ENCODE results near the gene PPP2R5C. TPM values are rescaled to one million over a fixed set of nuclear protein-coding genes. Genes with fewer than 3 reads are reported as not detected.

The PPP2R5C gene
- total and polyA plus RNA-seq, 2 of the 4 experiments (the other 2 are of a cell fraction) = 65.9 to 78.7 TPM

DNA sequence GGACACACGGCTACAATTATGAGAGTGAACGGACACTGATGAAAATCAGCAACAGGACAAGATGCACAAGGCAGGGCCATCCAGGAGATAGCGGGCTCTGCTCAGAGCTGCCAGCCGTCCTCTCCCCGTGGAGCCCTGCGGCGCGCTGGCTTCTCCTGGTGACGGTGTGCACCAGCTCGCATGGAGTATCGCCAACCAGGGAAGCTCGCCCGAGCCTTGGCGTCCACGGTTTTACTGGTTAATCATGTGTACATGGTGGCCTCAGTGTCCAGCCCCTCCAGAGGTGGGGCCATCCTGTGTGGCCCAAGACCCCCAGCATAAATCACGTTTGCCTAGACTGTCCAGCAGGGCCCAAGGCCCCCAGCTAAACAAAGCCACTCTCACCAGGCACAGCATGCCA is 171.7 kb downstream of the PPP2R5C start:
- no peak for ATAC-seq (ENCODE audit: low read depth)
- no peak overlapping the region for H3K14ac ChIP-seq (replicated peaks; ENCODE audit: low read depth, low read length)

More for the DNA sequence above, 171.7 kb downstream of the PPP2R5C start:
- DNase-seq = no peak
- Histone ChIP-seq H3K27ac (ENCODE audit: insufficient read depth, low read length) (no peak overlapping the region), H2AFZ (replicated peaks; ENCODE audit: low read length, poor library complexity) (no peak overlapping the region), H4K20me1 (ENCODE audit: insufficient read depth, low read length) (peaks cover 3% of the 10 kb centered on the region; the same call in 1 of the 2 replicates), H3K4me1 (ENCODE audit: control insufficient read depth, insufficient read depth, low read length) (peaks cover 4% of the 10 kb centered on the region), H2AK9ac (replicated peaks; ENCODE audit: low read depth, low read length, poor library complexity) (no peak overlapping the region), H2AK5ac (ENCODE audit: low read depth, low read length) (no peak overlapping the region), H3K27me3 (ENCODE audit: control insufficient read depth, insufficient read depth, low read length) (no peaks in the 10 kb centered on the region; the same call in 1 of the 2 replicates), H3K4ac (ENCODE audit: low read depth, low read length) (no peak overlapping the region), H2BK5ac (ENCODE audit: low read depth, low read length, poor library complexity, severe bottlenecking) (no peak overlapping the region), H3K18ac (ENCODE audit: low read depth, low read length) (no peak overlapping the region), H2BK15ac (ENCODE audit: low read depth, low read length) (no peak overlapping the region), H4K8ac (ENCODE audit: low read depth in 2 of 2, low read length in 2 of 2) (no peak overlapping the region; a peak in 2 of 4 replicates), H2BK120ac (ENCODE audit: low read depth, low read length) (no peak overlapping the region), H3K79me1 (ENCODE audit: low read depth in 1 of 2, low read length in 2 of 2) (peaks cover 6 to 7% of the 10 kb centered on the region in 2 experiments), H3K56ac (ENCODE audit: extremely low read depth, insufficient read depth, low read length) (no peak overlapping the region), H3K9me1 (ENCODE audit: insufficient read depth, low read length) (peaks cover 7% of the 10 kb centered on the region), H3K4me3 (ENCODE audit: insufficient read depth, low read depth, low read length) (no peak overlapping the region), H4K5ac (ENCODE audit: low read depth, low read length) (no peak overlapping the region), H3K4me2 (ENCODE audit: low read depth, low read length) (no peak overlapping the region), H3K23ac (ENCODE audit: low read depth, low read length) (no peak overlapping the region), H3K9ac (ENCODE audit: low read depth, low read length) (no peak overlapping the region), H3K36me3 (ENCODE audit: control insufficient read depth, insufficient read depth, low read length) (peaks cover 3% of the 10 kb centered on the region; the same call in 1 of the 2 replicates), H4K91ac (ENCODE audit: insufficient read depth, low read depth, low read length) (no peak overlapping the region), H2BK20ac (ENCODE audit: low read depth, low read length) (no peak overlapping the region), H3K9me3 (ENCODE audit: control insufficient read depth, insufficient read depth, low read length) (no peaks in the 10 kb centered on the region)
- intact Hi-C loops (cut with micrococcal nuclease) (no loop called here), in situ Hi-C loops (cut with MboI; ENCODE audit: low sequenced_read_pairs) (no loop called here), dilution Hi-C loops (cut with HindIII; ENCODE audit: low sequenced_read_pairs, unreplicated experiment) (no loop called here)
- ChIA-PET CTCF (interaction anchor here (0.8 kb wide), 1 partner anchor 234 kb away, joined by 3 read pairs; no protein-coding TSS in a partner anchor), POLR2A (ENCODE audit: unreplicated experiment) (no interaction called here)
- TF ChIP-seq, protein P1, sequence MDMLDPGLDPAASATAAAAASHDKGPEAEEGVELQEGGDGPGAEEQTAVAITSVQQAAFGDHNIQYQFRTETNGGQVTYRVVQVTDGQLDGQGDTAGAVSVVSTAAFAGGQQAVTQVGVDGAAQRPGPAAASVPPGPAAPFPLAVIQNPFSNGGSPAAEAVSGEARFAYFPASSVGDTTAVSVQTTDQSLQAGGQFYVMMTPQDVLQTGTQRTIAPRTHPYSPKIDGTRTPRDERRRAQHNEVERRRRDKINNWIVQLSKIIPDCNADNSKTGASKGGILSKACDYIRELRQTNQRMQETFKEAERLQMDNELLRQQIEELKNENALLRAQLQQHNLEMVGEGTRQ (IDR thresholded peaks at IDR 0.05; ENCODE audit: low read depth, low read length) = no peak
- TF ChIP-seq, protein P2, sequence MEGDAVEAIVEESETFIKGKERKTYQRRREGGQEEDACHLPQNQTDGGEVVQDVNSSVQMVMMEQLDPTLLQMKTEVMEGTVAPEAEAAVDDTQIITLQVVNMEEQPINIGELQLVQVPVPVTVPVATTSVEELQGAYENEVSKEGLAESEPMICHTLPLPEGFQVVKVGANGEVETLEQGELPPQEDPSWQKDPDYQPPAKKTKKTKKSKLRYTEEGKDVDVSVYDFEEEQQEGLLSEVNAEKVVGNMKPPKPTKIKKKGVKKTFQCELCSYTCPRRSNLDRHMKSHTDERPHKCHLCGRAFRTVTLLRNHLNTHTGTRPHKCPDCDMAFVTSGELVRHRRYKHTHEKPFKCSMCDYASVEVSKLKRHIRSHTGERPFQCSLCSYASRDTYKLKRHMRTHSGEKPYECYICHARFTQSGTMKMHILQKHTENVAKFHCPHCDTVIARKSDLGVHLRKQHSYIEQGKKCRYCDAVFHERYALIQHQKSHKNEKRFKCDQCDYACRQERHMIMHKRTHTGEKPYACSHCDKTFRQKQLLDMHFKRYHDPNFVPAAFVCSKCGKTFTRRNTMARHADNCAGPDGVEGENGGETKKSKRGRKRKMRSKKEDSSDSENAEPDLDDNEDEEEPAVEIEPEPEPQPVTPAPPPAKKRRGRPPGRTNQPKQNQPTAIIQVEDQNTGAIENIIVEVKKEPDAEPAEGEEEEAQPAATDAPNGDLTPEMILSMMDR (conservative IDR thresholded peaks at IDR 0.05; ENCODE audit: low read depth, low read length) = no peak
- no peak for TF ChIP-seq NFE2L2 (IDR thresholded peaks at IDR 0.05; ENCODE audit: low read depth, low read length)
- no TSS peak for BruUV-seq (replicated peaks)
- 96% methylated on average over 11 of the region's 16 CpGs; no CpG with 5 or more reads in 1 of the 2 experiments for WGBS, 2 experiments (ENCODE audit: extremely low coverage in 2 of 2, insufficient read length in 1 of 2)
